HG03439 (cell line): ENCODE measurements around the gene MYO1B.
"Not testable (repeated sequence)": the region's sequence is repeated elsewhere in the genome, so short reads cannot be mapped to it uniquely, and the experiment has no call there.

Source experiments
- ATAC-seq: cut with Tn5 transposase; IDR thresholded peaks from one replicate; pipeline ENCODE4 v1.9.1; 2021; ENCODE audit warnings: mild to moderate bottlenecking, moderate library complexity; ENCODE audit not compliant: unreplicated experiment

Gene MYO1B

GRCh38 chr2:191441496-191442214 lies 196.5 kb downstream of the MYO1B start:
- no peak for ATAC-seq

GRCh38 chr2:191443446-191443845 lies 198.2 kb downstream of the MYO1B start:
- ATAC-seq = no peak

- no peak for ATAC-seq
Observed at GRCh38 chr2:191446910-191447309, 201.7 kb downstream of the MYO1B start.

GRCh38 chr2:191451116-191451515 lies 205.9 kb downstream of the MYO1B start:
- no peak for ATAC-seq

GRCh38 chr2:191452065-191452464 lies 206.9 kb downstream of the MYO1B start:
- ATAC-seq = no peak

- no peak for ATAC-seq
Observed at GRCh38 chr2:191453761-191454160, 208.6 kb downstream of the MYO1B start.

- not testable (repeated sequence) for ATAC-seq
Observed at GRCh38 chr2:191456506-191456905, 211.3 kb downstream of the MYO1B start.

GRCh38 chr2:191459158-191459557 lies 214.0 kb downstream of the MYO1B start:
- ATAC-seq = no peak

GRCh38 chr2:191462370-191462769 lies 217.2 kb downstream of the MYO1B start:
- no peak for ATAC-seq

- ATAC-seq = no peak
Observed at GRCh38 chr2:191463790-191464189, 218.6 kb downstream of the MYO1B start.

- ATAC-seq = no peak
Observed at GRCh38 chr2:191465766-191466420, 220.7 kb downstream of the MYO1B start.

- no peak for ATAC-seq
Observed at GRCh38 chr2:191467113-191467512, 221.9 kb downstream of the MYO1B start.

- ATAC-seq = no peak
Observed at GRCh38 chr2:191470306-191470705, 225.1 kb downstream of the MYO1B start.

GRCh38 chr2:191474464-191474863 lies 229.3 kb downstream of the MYO1B start:
- no peak for ATAC-seq
